ENCODE data around the gene MLYCD.

- TF ChIP-seq CTCF (IDR thresholded peaks at IDR 0.05), result no peak
- no peak for TF ChIP-seq POLR2A (IDR thresholded peaks at IDR 0.05)
- no peak for TF ChIP-seq POLR2AphosphoS5 (IDR thresholded peaks at IDR 0.05)
- TF ChIP-seq EP300 (IDR thresholded peaks at IDR 0.05), result no peak
Measured at GRCh38 chr16:83882163-83882885, 16.6 kb upstream of the MLYCD start.
